HG03159 (cell line): ENCODE results near the gene CCNB1IP1.
"Not testable (repeated sequence)": the region's sequence is repeated elsewhere in the genome, so short reads cannot be mapped to it uniquely, and the experiment has no call there.

Experiments
- ATAC-seq: cut with Tn5 transposase; IDR thresholded peaks from one replicate; pipeline ENCODE4 v1.9.1; 2021; ENCODE audit warnings: mild to moderate bottlenecking, moderate library complexity; ENCODE audit not compliant: unreplicated experiment

The CCNB1IP1 gene

DNA sequence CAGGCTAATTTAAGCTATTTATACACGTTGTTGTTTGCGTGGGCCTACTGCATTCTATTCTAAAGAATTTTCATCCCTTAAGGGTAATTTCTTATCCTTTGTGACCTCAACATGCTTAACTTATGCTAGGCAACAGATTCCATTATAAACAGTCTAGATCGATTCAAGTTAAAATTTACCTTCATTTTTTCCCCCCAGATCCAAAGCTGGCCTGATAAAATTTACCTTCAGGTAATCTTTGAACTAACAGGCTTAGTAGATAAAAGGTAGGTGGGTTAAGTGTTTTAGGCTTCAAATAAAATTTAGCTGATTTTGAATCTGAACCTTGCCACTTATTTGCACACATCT, 389 bp upstream of the CCNB1IP1 start:
- ATAC-seq: no peak

DNA sequence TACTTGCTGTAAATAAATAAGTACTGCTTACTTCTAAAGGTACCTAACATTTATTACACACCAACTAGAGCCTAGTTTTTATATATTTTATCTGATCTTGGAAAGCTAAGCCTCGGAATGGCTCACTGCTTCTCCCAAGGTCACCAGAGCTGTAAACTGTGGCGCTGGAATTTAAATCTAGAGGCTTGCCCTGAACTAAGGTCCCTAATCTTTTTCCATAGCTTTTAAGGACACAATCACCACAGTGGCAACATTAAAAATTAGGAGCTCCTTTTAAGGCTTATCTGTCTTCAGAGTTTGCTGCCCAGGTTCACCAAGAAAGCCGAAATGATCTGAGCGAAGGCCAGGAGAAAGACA, 670 bp downstream of the CCNB1IP1 start:
- no peak for ATAC-seq

DNA sequence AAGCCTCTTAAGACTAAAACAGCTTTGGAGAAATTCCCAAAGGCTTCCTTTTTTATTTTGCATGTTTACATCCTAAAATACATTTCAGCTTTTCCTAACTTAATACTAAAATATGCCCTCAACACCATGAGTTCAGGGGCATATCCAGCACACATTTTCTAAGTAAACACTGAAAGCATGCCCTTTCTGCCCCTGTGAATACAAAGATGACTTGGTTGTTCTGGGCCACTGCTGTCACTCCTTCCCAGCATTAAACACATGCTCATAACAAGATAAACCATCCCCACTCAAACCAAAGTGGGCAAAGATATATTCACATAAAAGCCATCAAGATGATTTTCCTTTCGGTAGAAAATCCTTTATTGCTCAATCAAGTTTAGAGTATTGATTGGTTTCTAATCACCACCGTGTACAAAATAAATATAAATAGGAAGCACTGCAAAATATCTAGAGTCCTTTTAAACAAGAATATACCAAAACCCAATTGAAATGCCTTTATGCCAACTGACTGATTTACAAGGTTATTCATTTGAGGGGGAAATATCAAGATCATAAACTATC, 1.9 kb downstream of the CCNB1IP1 start:
- no peak for ATAC-seq

DNA sequence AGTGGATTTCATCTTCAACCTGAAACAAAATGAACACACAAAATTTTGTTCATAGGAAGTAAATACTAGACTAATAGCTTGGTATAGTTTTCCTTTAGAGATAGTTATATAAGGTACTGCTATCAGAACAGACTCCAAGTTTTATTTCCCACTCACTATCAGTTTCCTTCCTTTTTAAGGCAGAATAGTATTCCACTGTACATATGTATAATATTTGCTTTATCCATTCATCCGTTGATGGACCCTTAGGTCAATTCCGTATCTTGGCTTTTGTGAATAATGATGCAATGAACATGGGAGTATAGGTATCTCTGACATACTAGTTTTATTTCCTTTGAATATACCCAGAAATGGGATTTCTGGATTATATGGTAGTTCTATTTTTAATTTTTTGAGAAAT, 3.7 kb downstream of the CCNB1IP1 start:
- ATAC-seq: no peak

DNA sequence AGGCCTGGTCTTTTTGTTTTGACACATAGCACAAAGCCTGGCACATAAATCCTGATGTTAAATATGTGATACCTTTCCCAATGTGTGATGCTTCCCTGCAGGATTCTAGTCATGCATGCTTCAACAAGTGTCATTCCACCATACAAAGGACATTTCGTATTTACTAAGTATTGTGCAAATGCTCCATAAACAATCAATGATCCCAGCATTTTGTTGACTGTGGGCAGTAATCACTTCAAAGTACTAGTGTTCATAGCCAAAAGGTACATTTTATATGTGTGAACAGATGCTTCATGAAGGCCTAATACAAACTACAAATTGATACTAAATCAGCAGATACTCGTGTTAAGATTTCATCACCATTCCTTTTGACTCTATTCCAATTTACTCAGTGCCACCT, 4.4 kb downstream of the CCNB1IP1 start:
- ATAC-seq: no peak

DNA sequence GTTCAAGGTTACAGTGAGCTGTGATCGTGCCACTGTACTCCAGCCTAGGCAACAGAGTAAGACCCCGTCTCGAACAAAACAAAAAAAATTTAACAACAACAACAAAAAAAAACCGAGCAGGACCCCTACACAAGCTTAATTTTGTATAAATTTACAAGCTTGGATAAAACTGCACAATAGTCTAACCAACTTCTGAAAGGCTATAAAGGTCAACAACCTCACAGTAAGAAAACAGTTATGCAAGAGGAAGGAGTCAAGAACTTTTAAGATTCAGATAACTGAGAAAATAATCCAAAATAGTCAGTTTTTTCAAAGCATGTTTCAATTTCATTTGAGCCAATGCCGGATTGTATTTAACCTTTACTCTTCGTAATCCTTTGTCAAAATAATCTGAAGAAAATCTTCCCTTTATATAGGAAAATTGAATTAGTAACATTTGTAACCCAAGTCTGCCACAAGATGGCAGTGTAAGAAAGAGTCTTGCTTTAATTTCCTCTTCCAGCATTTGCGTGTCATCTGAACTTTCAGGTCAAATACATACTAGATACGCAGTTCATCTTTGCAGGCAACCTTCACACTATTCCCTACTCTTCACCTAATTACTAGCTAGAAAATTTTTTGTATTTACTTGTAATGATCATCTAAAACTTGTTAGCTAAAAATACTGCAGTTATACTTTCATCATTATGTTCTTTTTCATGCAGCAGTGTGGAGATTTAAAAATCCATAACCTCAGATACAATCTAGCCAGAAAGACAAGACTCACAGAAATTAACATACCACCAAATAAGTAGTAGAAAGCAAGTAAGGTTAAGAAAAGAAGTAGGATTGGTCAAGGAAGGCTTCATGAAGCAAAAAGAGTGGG, 5.8 kb downstream of the CCNB1IP1 start:
- peak; percentile 59 for ATAC-seq

DNA sequence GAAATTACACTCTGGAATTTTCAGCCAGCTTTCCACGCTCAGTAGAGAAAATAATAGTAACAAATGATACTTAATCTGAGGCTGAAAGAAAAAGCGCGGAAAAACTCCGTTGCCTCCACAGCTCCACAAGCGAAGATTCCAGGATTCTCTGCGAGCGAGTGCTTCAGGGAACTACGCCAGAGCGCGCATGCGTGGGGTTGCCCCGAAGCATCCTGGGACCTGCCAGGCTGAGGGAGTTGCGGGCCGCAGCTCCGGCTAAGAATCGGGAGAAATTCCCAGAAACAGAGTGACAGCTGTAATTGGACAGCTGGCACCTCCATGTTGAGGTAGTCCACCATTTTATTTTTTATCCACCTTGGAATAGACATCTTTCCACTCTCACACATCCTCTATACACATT, 15.4 kb downstream of the CCNB1IP1 start:
- no peak for ATAC-seq

DNA sequence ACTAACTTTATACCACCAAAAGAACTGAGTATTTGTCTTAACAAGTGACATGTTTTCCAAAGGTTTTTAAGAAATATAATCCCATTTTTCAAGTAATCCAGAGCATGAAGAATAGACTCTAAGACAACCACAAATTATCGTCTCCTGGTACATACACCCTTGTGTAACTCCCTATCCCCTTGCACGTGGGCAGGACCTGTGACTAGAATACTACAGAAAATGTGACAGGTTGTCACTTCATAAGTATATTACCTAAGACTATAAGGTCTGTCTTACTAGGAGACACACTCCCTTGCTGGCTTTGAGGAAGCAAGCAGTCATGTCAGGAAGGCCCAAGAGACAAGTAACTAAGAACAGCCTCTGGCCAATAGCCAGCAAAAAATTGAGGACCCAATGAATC, 19.1 kb downstream of the CCNB1IP1 start:
- ATAC-seq: no peak

DNA sequence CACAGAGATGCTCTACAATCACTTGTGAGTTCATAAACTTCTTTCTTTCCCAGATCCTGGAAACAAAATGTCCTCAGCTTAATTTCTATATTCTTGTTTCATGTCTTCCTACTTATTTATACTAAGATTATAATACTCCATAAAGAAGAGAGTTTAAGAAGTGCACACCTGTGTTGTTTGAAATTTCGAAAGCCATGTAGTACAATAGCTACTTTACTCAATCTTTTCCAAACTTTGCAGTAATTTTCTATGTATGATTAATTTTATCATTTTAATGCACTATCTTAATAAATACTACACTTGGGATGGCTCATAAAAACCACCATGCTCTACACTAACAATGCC, 27.0 kb downstream of the CCNB1IP1 start:
- no peak for ATAC-seq

DNA sequence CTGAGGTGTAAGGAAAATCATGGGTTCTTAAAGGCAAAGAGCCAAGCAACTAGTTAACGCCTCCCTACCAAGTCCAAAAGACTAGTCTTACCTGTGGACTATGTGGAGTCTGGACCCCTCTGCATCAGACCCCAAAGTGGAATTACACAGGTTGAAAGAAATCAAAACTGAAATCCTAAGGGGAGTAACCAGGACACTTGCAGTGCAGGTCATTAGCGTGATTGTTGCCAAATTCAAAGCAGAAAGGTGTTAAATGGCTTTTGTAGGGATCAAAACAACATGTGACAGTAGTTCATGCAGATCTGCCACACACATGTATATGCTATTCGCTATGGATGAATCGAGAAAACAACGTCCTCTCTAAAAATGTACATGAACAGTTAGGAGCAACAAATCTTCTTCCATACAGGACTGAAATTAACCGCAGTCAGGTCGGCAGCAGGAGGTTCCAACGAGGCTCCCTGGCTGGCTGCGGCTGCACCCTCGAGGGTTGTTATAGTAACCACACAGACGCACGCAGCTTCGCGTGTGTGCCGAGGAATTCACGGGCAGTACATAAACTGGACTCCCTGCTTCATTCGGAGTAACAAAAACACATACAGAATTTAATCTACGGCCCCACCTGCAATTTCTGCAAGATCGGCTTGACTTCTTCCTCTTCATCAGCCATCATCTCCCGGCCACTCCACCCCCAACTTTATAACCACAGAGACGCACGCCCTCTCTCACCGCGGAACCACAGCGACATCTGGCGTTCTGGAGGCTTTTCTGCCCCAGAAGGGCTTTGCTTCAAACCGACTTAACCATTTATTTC, 27.6 kb downstream of the CCNB1IP1 start, which contains the start of gene TTC5:
Gene TTC5 (minus strand): TSS at position 687 of the 814 bp plus-strand sequence. CDS start 14 bp downstream, at position 673.
- ATAC-seq: peak; percentile 92

DNA sequence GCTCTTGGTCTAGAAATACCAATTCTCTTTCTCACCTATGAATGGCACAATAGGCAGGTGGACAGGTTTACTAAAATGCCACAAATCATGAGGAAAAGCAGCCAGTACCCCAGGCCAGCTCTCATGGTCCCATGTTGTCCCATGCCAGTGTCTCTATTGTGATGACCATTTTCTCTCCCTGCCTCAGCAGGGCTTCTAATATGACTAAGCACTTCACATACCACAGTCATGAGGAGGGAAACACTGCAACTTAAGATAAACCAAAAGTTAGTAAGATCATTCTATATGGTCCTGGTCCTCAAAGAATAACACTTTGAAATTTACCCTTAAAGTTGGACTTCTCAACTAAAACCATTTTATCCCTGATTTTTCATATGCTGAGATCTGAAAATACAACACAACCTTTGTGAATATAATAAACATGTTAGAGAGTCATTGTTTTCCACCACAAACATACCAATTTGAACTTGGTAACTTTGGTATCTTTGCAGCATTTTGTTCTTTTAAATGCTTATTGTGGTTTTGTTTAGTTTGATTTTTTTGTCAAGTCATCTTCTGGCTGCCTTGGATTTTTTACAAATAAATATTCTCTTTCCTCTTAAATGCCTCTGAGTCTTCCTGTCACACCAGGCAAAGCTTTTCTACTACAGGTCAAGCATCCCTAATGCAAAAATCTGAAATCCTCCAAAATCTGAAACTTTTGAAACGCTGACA, 30.9 kb downstream of the CCNB1IP1 start:
- no peak for ATAC-seq

DNA sequence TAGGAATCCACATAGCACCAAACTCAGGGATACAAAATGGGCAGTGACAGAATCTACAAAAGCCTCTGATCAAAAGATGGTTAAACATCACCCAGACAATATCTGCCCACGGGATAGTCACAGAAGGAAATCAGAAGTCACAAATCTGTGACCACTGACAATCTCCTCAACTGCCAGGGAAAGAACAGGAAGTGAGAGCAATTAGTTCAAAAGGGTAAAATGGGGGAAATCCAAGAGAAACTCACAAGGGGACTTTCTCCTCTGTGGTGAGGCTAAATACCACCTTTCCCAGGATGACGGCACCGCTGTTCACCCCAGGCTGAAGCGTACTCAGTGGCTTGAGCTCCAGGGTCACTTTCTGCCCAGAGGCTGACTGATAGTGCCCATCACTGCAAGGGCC, 38.0 kb downstream of the CCNB1IP1 start:
- peak; percentile 77 for ATAC-seq

DNA sequence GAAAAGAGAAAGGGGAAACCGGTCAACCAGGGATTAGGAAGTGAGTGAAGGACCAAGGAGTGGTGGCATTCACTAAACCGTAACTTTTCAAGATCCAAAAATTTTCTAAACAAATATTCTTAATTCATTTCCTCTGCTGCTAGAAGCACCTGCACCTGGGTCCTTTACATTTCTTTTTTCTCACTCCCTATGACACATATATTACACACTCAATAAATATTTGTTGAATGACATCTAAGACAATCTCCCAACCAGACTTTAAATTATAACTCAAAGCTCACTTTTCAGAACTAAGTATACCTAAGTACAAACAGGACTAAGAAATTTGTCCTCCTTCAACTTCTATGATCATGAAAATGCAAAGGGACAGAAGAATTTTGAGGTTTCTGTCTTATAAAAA, 38.4 kb downstream of the CCNB1IP1 start:
- ATAC-seq: no peak

DNA sequence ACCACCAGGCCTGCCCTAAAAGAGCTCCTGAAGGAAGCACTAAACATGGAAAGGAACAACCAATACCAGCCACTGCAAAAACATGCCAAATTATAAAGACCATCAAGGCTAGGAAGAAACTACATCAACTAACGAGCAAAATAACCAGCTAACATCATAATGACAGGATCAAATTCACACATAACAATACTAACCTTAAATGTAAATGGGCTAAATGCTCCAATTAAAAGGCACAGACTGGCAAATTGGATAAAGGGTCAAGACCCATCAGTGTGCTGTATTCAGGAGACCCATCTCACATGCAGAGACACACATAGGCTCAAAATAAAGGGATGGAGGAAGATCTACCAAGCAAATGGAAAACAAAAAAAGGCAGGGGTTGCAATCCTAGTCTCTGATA, 51.1 kb downstream of the CCNB1IP1 start:
- not testable (repeated sequence) for ATAC-seq

DNA sequence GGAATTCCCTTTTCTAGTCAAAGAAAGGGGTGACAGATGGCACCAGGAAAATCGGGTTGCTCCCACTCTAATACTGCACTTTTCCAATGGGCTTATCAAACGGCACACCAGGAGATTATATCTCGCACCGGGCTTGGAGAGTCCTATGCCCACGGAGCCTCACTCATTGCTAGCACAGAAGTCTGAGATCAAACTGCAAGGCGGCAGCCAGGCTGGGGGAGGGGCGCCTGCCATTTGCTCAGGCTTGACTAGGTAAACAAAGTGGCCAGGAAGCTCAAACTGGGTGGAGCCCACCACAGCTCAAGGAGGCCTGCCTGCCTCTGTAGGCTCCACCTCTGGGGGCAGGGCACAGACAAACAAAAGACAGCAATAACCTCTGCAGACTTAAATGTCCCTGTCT, 52.8 kb downstream of the CCNB1IP1 start:
- not testable (repeated sequence) for ATAC-seq

DNA sequence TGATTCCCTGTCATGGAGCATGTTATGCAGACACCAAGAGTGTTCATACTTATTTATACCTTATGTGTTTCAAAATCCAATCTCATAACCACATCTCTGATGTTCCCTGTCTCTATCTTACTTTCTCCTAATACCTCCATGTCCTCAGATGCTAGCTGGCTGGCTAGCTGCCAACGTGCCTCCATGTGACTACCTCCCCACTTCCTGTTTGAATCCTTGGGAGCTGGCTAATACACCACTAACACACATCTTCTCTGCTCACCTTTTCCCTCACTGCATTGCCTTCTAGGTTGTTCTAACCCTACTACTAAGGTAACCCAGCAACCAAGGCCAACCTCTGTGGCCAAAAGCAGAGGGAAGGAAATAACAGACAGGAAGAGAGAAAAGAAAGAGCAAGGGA, 54.7 kb downstream of the CCNB1IP1 start:
- ATAC-seq: no peak

DNA sequence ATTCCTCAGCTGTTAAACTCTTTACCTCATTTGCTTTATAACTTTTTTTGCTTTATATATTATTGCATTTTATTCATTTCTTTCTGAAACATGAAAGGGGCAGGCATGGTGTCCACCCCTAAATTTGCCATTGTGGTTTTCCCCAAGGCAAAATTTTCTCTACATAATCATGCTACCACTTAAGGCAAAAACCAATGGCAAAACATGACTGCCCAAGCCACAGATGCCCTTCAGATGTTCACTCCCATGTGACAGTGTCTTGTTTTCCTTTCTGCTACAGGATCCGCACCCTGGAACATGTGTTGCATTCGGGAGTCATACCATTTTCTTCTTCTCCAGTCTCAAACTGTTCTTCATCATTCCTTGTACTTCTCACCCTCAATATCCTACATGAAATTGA, 55.7 kb downstream of the CCNB1IP1 start:
- ATAC-seq: no peak

DNA sequence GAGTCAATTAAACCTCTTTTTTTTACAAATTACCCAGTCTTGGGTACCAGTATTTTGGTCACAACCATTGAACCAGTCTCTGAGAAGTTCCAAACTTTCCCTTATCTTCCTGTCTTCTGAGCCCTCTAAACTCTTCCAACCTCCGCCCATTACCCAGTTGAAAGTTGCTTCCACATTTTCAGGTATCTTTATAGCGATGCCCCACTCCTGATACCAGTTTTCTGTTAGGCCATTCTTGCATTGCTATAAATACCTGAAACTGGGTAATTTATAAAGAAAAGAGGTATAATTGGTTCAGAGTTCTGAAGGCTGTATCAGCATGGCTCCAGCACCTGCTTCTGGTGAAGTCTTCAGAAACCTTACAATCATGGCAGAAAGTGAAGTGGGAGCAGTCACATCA, 59.0 kb downstream of the CCNB1IP1 start:
- no peak for ATAC-seq

DNA sequence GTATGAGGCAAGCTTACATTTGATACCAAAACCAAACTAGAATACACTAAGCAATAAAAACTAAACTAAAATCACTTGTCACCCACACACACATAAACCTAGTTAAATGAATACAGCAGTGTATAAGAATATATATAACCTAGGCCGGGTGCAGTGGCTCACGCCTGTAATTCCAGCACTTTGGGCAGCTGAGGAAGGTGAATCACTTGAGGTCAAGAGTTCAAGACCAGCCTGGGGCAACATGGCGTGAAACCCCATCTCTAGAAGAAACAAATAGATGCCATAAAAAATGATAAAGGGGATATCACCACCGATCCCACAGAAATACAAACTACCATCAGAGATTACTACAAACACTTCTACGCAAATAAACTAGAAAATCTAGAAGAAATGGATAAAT, 68.7 kb downstream of the CCNB1IP1 start:
- not testable (repeated sequence) for ATAC-seq

DNA sequence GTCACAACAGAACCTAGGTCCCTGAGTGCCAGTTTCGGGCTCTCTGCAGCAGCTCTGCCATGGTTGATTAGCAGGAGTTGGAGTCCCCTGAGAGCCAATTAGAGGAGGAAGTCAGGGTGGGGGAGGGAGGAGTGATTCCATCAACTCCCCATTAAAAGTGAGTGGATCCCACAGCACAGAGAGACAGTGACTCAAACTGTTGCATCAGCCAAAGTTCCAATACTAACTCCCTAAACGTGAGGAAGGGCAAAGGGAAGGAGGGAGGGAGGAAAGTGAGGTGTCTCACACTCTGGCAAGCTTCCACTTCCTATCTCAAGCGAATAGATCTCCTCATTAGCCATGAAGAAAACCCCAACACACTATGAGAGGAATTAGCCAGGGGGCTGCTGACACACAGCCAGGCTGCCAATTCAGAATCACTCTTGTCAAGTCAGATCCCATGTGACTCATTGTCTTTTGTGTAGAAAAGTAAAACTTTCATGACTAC, 70.4 kb downstream of the CCNB1IP1 start:
- no peak for ATAC-seq
